ENCODE measurements around the gene ZNF740.
A peak's percentile ranks its signal among the peaks of the same experiment; 100 is the strongest.
"Not testable (repeated sequence)": the region's sequence is repeated elsewhere in the genome, so short reads cannot be mapped to it uniquely, and the experiment has no call there.

Gene ZNF740

GRCh38 chr12:53195516-53196420, 15.2 kb downstream of the ZNF740 start:
- DNase-seq = no peak

DNA sequence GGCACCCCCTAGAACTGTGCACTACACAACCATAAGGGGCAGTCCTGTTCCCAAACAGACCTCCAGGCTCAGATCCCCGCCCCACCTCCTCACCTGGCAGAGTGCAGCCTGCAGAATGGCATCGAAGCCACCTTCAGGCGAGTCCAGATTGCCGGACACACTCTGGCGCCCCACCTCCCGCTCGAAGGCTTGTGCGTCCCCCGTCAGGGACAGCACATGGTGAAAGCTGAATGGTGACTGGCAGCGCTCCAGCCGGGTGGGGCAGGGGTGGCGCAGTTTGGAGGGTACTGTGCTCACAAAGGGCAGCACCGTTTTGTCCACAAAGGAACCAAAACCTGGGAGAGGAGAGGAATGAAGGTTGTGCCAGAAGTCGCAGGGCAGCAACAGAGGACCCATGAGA, 16.0 kb downstream of the ZNF740 start:
- DNase-seq = no peak

DNA sequence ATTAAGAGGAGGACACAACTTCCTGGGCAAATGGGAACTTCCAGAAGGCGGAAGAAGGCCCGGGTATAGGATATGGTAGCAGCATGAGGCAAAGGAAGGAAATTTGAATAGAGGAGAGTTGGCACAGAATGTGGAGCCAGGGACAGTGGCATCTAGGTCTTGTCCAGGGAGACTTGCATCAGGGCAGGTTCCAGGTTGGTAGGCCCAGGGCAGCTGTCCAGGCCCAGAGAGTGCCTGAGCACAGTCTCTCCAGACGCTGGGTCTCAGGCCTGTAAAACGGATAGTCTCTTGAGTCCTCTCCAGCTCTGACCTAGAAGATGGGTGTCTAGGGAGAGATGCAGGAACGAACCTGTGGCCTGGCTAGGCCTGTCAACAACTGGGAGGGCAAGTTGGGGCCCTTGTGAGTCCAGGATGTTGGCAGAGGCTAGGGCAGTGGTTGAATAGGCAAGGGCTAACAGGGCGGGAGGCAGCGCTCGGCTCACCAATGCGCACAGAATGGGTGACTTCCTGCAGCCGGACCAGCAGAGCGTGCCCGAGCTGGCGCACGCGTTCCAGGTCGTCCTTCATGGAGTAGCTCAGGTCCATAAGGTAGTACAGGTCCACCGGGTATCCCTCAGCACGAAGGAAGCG, 16.6 kb downstream of the ZNF740 start:
- DNase-seq = no peak

DNA sequence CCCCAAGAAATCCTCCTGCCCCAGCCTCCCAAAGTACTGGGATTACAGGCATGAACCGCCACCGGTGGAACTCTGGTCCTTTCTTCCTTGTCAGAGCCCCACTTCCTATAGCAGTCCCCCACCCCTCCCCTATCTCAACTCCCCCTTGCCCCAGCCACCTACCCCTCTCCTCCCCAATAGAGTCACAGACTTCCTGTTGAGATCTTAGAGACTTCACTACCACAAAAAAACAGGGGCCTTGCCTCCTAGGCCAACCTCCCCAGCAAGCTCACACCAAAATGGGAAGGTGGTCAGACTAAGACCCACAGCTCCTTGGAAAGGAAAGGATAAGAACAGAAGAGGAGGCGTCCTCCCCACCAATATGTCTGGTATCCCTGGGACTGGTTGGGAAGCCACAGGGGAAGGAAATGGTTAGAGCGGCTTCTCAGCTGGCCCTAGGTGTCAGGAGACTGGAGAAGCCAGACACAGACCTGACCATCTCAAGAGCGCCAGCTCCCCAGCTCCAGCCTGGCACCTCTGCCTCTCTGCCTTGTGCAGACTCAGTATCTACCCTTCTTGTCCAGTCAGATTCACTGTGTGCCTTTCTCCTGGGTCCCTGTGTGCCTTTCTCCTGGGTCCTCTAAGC, 18.1 kb downstream of the ZNF740 start:
- no peak for DNase-seq

GRCh38 chr12:53199700-53200099, 19.2 kb downstream of the ZNF740 start:
- no peak for DNase-seq

DNA sequence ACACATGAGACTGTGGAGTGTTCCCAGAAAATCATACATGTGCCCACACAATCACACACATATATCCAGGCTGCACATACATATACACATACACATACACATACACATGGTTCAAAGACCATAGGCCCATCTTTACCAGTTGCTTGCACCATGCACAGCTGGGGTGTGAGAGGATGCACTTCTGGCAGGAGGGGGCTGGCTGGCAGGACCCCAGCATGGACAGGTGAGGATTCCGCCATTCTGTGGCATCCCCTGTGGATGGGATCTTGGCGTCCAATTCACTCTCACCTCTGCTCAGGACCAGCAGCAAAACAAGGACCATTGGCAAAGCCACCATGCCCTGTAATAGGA, 19.6 kb downstream of the ZNF740 start:
- DNase-seq = no peak

GRCh38 chr12:53200458-53201176, 20.1 kb downstream of the ZNF740 start:
- DNase-seq = no peak

DNA sequence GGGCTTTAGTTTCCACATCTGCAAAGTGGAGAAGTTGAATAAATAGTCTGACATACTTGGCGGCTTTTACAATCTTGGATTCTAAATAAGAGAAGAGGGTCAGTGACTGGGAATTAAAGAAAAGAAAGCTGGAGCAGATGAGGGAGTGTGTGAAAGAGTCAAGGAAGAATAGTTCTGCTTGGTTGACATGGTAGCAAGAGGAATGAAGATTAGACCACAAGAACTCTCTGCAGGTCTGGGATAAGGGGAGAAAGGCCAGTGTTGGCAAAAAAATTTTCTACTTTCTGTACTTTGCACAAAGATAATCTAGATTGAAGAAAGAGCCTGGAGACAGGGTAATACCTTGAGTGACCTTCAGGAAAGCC, 20.6 kb downstream of the ZNF740 start:
- DNase-seq = no peak

DNA sequence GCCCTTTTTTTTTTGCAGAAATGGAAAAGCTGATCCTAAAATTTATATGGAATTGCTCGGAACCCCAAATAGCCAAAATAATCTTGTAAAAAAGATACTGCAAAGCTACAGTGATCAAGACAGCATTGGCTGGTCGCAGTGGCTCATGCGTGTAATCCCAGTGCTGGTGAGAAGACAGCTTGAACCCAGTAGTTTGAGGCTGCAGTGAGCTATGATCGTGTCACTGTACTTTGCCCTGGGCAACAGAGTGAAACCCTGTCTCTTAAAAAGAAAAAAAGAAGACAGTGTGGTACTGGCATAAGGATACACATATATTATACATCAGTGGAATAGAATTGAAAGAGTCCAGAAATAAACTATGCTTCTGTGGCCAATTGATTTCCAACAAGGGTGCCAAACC, 21.1 kb downstream of the ZNF740 start:
- no peak for DNase-seq

GRCh38 chr12:53202316-53202715, 21.8 kb downstream of the ZNF740 start:
- DNase-seq = not testable (repeated sequence)

GRCh38 chr12:53204351-53204750, 23.8 kb downstream of the ZNF740 start:
- DNase-seq = no peak

DNA sequence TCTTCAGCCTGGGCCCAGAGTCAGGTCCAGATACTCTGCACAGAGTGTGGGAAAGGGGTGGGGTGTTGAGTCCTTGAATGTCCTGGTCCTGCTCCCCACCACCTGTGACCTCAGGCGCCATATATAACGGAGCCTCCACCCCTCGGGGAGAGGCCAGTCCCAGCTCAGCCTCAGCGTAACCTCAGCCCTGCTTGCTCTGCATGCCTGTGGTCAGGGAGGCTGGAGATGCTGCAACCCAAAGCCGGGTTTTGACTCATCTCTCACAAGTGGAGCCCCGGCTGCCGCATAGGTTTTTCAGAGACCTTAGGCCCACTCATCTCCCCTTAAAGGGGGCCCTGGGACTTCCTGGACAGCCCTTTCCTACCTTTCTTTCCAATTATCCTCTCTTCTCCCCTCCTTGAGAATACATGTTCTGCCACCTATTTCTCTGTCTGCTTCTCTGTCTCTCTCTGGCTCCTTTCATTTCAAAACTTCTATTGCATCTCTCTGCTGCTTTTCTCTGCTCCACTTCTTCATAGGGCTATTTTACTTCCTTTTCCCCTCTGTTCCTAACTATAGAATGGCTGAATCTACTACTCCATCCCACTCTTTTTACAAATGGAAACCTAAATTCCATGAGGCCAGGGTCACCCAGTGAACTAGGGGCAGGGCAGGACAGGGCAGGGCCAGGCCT, 25.4 kb downstream of the ZNF740 start:
- DNase-seq = no peak

- no peak for DNase-seq
These were observed 26.5 kb downstream of the ZNF740 start, which contains the start of gene ITGB7 for GRCh38 chr12:53207042-53207441. Gene ITGB7, minus strand, starts transcription at chr12:53207251. Its CDS starts 6,808 bp downstream, at chr12:53200443.

DNA sequence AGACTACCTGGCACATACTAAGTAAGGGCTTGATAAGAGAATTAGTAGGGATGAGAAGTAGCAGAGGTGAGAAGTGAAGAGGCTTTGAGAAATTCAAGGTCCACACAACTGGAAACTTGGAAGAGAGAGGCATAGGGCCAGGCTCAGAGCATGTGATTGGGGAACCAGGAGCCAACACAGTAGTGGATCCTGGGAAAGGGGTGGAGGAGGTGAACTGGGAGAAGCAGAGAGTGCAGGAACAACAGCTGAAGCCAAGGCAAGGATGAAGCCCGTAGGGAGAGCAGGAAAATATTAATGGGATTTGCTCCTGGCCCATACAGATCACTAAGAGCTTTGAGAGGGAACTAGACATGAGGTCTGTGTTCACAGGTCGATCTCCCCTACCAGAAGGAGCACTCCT, 27.9 kb downstream of the ZNF740 start:
- no peak for DNase-seq

DNA sequence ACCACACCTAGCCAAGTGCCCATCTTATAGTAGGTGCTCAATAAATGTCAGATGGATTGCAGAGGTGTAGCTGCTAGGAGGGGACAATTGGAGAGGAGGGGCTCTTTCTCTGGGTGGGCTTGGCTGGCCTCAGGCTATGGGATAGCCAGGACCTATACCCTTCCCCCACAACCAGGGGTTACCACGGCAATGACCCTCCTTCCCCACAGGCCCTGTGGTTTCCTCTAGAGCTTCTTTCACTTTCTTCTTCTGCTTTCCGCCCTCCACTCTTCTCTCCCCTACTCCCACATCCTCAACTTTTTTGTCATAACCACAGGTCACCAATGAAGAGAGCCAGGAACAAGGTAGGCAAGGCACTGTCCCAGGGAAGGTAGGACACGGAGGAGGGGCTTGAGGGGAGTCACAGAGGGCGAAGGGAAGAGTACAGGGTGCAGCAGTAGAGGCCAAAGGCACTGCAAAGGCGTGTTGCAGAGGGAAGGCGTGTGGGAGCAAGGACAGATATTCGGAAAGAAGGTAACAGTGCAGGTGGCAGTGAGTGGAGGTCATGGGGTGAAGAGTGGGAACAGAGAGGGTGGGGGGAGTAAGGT, 28.4 kb downstream of the ZNF740 start:
- DNase-seq = no peak

- DNase-seq = no peak
These were observed 30.3 kb downstream of the ZNF740 start for GRCh38 chr12:53210843-53211242.

- DNase-seq = no peak
These were observed 31.2 kb downstream of the ZNF740 start for GRCh38 chr12:53211476-53212381.

DNA sequence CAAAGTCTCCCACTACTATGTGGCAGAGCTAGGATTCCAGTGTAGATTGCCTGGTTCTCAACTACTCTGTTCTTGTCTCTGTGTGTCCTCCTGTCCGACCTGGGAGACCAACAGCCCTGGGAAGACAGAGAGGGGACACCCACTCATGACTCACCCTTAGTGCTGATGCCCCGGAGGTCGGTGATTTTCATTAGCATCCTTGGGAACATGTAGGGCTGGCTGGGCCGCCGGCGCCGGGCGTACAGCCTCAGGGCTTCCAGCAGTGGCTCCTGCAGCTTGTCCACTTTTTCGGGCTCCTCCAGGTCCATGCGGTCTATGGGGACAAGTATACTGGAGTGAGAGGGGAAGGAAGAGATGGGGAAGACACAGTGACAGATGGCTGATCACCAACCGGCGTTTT, 32.4 kb downstream of the ZNF740 start:
- DNase-seq = no peak

DNA sequence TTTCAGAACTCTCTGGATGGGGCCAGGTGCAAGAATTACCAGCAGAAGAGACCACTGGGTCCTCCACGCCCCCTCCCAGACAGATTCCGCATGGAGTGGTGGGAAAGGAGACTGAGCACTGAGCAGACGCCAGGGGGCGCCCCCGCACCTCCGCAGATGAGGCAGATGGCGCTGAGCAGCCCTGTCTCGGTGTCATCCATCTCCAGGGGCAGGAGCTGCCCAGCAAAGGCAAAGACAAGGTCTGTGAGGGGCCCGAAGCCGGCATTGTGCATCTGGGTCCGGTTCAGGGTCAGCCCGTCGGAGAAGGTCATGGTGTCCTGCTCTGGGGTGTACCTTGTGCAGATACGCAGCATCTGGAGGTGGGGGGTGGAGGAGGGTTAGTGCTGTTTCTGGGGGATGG, 32.8 kb downstream of the ZNF740 start:
- DNase-seq = peak; percentile 55

- no peak for DNase-seq
These were observed 33.7 kb downstream of the ZNF740 start for GRCh38 chr12:53214221-53214620.
